Subcutaneous adipose tissue (tissue), 4 donors: Measurements from ENCODE around the gene TMEM252. TPM values are rescaled to one million over a fixed set of nuclear protein-coding genes. Genes with fewer than 3 reads are reported as not detected.

ENCODE experiments used
- CTCF ChIP-seq: fragments of 450-650 bp; IDR thresholded peaks from one replicate; pipeline ENCODE4 v1.5.1; 2016; ENCODE audit warnings: low read depth, mild to moderate bottlenecking, control low read depth, antibody characterized with exemption, moderate library complexity
- total RNA-seq, 4 donors: library from RNA; depleted of rRNA; stranded (reverse); fragments of >200 nt; gene quantifications; one replicate each; pipeline ENCODE4 v1.1.0, GENCODE V29; 2016

The TMEM252 gene
- total RNA-seq, 4 donors from 2014 or later: not detected

GRCh38 chr9:68507130-68507805 lies 33.4 kb downstream of the TMEM252 start:
- no peak for TF ChIP-seq CTCF

DNA sequence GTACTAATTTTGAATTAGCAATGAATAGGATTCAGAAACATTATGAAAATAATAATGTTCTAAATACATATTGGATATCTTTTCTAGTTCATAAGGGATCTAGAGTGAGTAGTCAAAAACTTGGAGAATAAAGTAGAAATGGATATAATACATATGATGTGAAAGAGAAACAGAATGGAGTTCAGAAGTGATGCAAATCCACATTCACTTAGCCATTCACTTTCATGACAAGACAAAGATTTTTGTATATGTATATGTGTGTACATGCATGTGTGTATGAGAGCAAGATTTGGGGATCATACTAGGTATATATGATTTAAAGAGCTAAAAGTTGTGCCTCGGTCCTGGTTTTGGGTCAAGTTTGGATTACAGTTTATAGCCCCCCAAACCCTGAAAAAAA lies 34.1 kb downstream of the TMEM252 start:
- no peak for TF ChIP-seq CTCF

GRCh38 chr9:68505681-68506409 lies 34.8 kb downstream of the TMEM252 start:
- no peak for TF ChIP-seq CTCF

DNA sequence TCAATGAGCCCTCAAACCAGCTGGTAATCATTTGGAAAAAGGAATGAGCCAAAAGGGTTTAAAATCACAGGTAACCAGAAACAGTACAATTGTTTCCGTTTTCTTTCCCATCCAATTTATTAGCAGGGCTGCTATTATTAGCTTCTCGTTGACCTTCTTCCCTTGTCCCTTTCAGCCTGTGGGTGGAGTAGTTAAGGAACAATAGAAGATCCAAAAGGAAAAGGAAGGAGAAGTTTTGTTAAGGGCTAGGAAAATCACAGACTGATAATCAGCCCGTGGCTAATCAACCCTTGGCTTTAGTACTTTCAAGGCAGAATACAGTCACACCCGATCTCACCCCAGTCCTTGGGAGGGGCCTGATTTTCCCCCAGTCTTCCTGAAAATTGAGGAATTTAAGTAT lies 38.4 kb downstream of the TMEM252 start:
- no peak for TF ChIP-seq CTCF

DNA sequence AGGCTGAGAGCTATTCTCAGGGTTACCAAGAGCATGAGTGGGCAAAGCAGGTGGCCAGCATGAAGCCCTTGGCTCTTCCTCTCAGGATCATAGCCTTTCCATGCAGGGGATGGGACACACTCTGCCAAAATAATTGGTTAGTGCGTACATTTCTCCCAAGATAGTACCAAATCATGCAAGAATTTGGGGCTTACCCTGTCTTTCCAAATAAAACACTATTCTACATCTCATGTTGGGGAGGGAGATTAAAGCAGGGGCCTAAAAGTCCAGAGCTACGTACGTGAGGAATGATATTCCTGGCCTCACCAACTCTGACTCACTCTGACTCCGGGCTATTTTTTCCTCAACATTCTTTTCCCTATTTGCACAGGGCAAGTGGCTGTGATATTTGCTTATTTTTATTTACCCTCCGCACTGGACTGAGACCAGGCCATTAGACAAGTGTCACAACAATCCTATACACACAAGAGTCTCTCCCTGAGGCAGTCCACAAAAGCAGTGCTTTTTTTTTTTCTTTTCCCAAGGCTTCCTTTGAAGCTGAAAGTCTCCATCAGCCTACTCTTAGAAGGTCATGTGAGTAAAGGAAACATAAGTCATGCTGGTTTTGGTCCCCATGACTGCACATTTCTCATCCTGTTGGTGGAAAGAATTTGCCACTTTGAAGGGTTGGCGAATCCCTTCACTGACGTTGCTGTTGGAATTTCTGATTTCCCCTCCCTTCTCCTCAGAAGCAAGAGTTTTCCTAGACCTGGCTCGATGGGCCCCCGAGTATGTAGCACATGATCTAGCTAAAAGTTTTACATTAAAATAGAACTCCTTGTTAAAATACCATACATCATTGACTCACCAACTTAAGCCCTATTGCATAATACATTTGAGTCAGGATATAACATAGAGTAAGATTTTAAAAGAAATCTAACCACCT lies 40.0 kb downstream of the TMEM252 start:
- TF ChIP-seq CTCF: no peak

GRCh38 chr9:68498816-68499215 lies 41.9 kb downstream of the TMEM252 start:
- TF ChIP-seq CTCF: no peak

DNA sequence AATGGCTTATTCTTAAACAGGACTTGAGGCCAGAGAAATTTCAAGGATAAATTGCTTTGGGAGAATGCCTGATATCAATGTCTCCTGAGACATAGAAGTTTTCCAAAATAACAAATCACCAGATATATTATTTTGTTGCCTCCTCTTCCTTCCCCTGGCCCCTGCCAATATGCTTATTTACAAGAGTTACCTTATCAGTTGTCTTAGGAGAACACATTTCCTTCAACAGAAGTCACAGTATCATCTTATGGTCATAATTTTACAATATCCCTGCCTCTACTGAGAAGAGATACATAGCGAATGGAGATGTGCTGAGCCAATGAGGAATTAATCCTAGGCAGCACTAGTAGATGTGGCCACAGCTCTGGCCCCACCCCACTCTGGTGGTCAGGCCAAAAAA lies 43.1 kb downstream of the TMEM252 start:
- no peak for TF ChIP-seq CTCF
